Vagina (tissue), 2 donors: ENCODE results near the gene VPS35L.

Experiments
- POLR2A ChIP-seq, 2 donors: fragments of 450-650 bp; IDR thresholded peaks; one replicate each; pipeline ENCODE4 v1.6.1; 2017; ENCODE audit warnings: antibody characterized with exemption in 2 of 2, mild to moderate bottlenecking in 2 of 2, moderate library complexity in 2 of 2
- POLR2AphosphoS5 ChIP-seq, 2 donors: sonication (generic); formaldehyde crosslinking; IDR thresholded peaks; one replicate each; pipeline ENCODE4 v1.9.0; 2017; ENCODE audit warnings: antibody characterized with exemption in 2 of 2, mild to moderate bottlenecking in 2 of 2, low read depth in 1 of 2; ENCODE audit not compliant: insufficient read depth in 1 of 2
- TF ChIP-seq, protein P1 (sequence below), 3 experiments: fragments of 450-650 bp in 2 of 3; fragments of 200-600 bp in 1 of 3; sonication (generic) in 1 of 3; IDR thresholded peaks; one replicate each; pipeline ENCODE4 v1.5.1; 2017 to 2019; ENCODE audit warnings: antibody characterized with exemption in 3 of 3, mild to moderate bottlenecking in 2 of 3, moderate library complexity in 2 of 3

- TF ChIP-seq, protein P1, sequence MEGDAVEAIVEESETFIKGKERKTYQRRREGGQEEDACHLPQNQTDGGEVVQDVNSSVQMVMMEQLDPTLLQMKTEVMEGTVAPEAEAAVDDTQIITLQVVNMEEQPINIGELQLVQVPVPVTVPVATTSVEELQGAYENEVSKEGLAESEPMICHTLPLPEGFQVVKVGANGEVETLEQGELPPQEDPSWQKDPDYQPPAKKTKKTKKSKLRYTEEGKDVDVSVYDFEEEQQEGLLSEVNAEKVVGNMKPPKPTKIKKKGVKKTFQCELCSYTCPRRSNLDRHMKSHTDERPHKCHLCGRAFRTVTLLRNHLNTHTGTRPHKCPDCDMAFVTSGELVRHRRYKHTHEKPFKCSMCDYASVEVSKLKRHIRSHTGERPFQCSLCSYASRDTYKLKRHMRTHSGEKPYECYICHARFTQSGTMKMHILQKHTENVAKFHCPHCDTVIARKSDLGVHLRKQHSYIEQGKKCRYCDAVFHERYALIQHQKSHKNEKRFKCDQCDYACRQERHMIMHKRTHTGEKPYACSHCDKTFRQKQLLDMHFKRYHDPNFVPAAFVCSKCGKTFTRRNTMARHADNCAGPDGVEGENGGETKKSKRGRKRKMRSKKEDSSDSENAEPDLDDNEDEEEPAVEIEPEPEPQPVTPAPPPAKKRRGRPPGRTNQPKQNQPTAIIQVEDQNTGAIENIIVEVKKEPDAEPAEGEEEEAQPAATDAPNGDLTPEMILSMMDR (IDR thresholded peaks at IDR 0.05) = peak; percentile 23 to 72 (median 71)
- TF ChIP-seq POLR2A (IDR thresholded peaks at IDR 0.05) (no peak), POLR2AphosphoS5 (IDR thresholded peaks at IDR 0.05; ENCODE audit: insufficient read depth in 1 of 2, low read depth in 1 of 2) (no peak)
These were observed 3.9 kb downstream of the VPS35L start for GRCh38 chr16:19559242-19559910.
